MCF 10A (cell line): Measurements from ENCODE around the gene LTF. TPM values are rescaled to one million over a fixed set of nuclear protein-coding genes. Genes with fewer than 3 reads are reported as not detected.

Experiments used
- BruUV-seq: library from RNA; stranded (reverse); fragments of 400-500 nt; replicated peaks from 2 replicates; lab custom pipeline; 2021; lab: Mats Ljungman, UMichigan
- CTCF ChIA-PET: fragments of 300-600 bp; sonication (Branson Sonifier 250); formaldehyde crosslinking; extraction: SDS; loops from one replicate; lab custom pipeline; 2021; ENCODE audit warnings: antibody characterized with exemption, inconsistent platforms; lab: Yijun Ruan, JAX
- POLR2A ChIA-PET: fragments of 300-600, 350-650 bp; sonication (Branson Sonifier 250); formaldehyde crosslinking; extraction: SDS; loops from one replicate; lab custom pipeline; 2020; ENCODE audit warnings: antibody characterized with exemption, inconsistent platforms; lab: Yijun Ruan, JAX
- DNase-seq: peaks from one replicate; pipeline ENCODE4 v3.0.0-alpha.2; 2018; ENCODE audit not compliant: unreplicated experiment
- H3K27ac Mint-ChIP-seq: one replicate; pipeline ENCODE4 v1.8.0; 2022; ENCODE audit warnings: mild to moderate bottlenecking, low read depth, mixed read lengths; ENCODE audit not compliant: unreplicated experiment
- H3K27me3 Mint-ChIP-seq: one replicate; pipeline ENCODE4 v1.8.0; 2022; ENCODE audit warnings: mixed read lengths; ENCODE audit not compliant: insufficient read depth, unreplicated experiment
- H3K36me3 Mint-ChIP-seq: one replicate; pipeline ENCODE4 v1.8.0; 2022; ENCODE audit warnings: mild to moderate bottlenecking, moderate library complexity, mixed read lengths; ENCODE audit not compliant: insufficient read depth, unreplicated experiment
- H3K4me1 Mint-ChIP-seq: one replicate; pipeline ENCODE4 v1.8.0; 2022; ENCODE audit warnings: mixed read lengths; ENCODE audit not compliant: insufficient read depth, unreplicated experiment
- H3K4me3 Mint-ChIP-seq: one replicate; pipeline ENCODE4 v1.8.0; 2022; ENCODE audit warnings: mild to moderate bottlenecking, moderate library complexity, mixed read lengths; ENCODE audit not compliant: unreplicated experiment
- H3K9me3 Mint-ChIP-seq: one replicate; pipeline ENCODE4 v1.8.0; 2022; ENCODE audit warnings: mixed read lengths; ENCODE audit not compliant: unreplicated experiment
- CTCF ChIP-seq: fragments of 200-600 bp; IDR thresholded peaks from one replicate; pipeline ENCODE4 v1.8.0; 2022; ENCODE audit warnings: antibody characterized with exemption, mild to moderate bottlenecking; ENCODE audit not compliant: unreplicated experiment
- intact Hi-C: fragments of 100-400 bp; cut with micrococcal nuclease; formaldehyde crosslinking; loops from 2 replicates; pipeline ENCODE4 v1.14.1; 2022
- total RNA-seq: library from RNA; stranded (reverse); gene quantifications from 2 replicates; pipeline ENCODE4 v1.2.3, GENCODE V29; 2022

The LTF gene
- total RNA-seq, 1 experiment from 2014 or later = not detected

GRCh38 chr3:46398186-46398955 lies 66.3 kb downstream of the LTF start:
- DNase-seq = no peak
- H3K27ac Mint-ChIP-seq = no peak overlapping the region
- H3K36me3 Mint-ChIP-seq = peaks cover 1% of the 10 kb centered on the region
- TF ChIP-seq CTCF = no peak
- ChIA-PET CTCF (interaction anchor here (0.6 to 0.7 kb wide), 2 partner anchors 91 to 302 kb away, joined by 3 to 4 read pairs; no protein-coding TSS in a partner anchor), POLR2A (interaction anchor here (1.3 kb wide), 1 partner anchor 11 kb away, joined by 3 read pairs; no protein-coding TSS in a partner anchor)
- H3K4me3 Mint-ChIP-seq = no peak overlapping the region
- intact Hi-C loops = no loop called here
- no peaks in the 10 kb centered on the region for H3K27me3 Mint-ChIP-seq
- no TSS peak for BruUV-seq
- peaks cover 7% of the 10 kb centered on the region for H3K4me1 Mint-ChIP-seq
- no peaks in the 10 kb centered on the region for H3K9me3 Mint-ChIP-seq

GRCh38 chr3:46397111-46397510 lies 67.6 kb downstream of the LTF start:
- Mint-ChIP-seq H3K36me3 (peaks cover 6% of the 10 kb centered on the region), H3K4me1 (peaks cover 17% of the 10 kb centered on the region), H3K4me3 (no peak overlapping the region), H3K9me3 (no peaks in the 10 kb centered on the region), H3K27ac (no peak overlapping the region), H3K27me3 (no peaks in the 10 kb centered on the region)
- ChIA-PET CTCF (no interaction called here), POLR2A (interaction anchor here (1.3 kb wide), 1 partner anchor 10 kb away, joined by 3 read pairs; no protein-coding TSS in a partner anchor)
- DNase-seq = no peak
- intact Hi-C loops = no loop called here
- BruUV-seq = no TSS peak
- TF ChIP-seq CTCF = no peak

- Mint-ChIP-seq H3K4me1 (peaks cover 17% of the 10 kb centered on the region), H3K9me3 (no peaks in the 10 kb centered on the region), H3K4me3 (no peak overlapping the region), H3K27me3 (no peaks in the 10 kb centered on the region), H3K27ac (no peak overlapping the region), H3K36me3 (peaks cover 6% of the 10 kb centered on the region)
- ChIA-PET CTCF (no interaction called here), POLR2A (no interaction called here)
- no peak for DNase-seq
- BruUV-seq = no TSS peak
- intact Hi-C loops = no loop called here
- TF ChIP-seq CTCF = no peak
These were observed 68.8 kb downstream of the LTF start for GRCh38 chr3:46395766-46396530.

- Mint-ChIP-seq H3K36me3 (peaks cover 6% of the 10 kb centered on the region), H3K27ac (no peak overlapping the region), H3K4me1 (peaks cover 17% of the 10 kb centered on the region), H3K4me3 (no peak overlapping the region), H3K9me3 (no peaks in the 10 kb centered on the region), H3K27me3 (no peaks in the 10 kb centered on the region)
- intact Hi-C loops = no loop called here
- no peak for DNase-seq
- CTCF ChIA-PET = no interaction called here
- POLR2A ChIA-PET = no interaction called here
- BruUV-seq = no TSS peak
- no peak for TF ChIP-seq CTCF
These were observed 69.5 kb downstream of the LTF start for GRCh38 chr3:46395210-46395661.
